H9 (cell line): ENCODE data around the gene LRCH1. TPM values are rescaled to one million over a fixed set of nuclear protein-coding genes. Genes with fewer than 3 reads are reported as not detected.

ENCODE experiments used
- DNase-seq: peaks from one replicate; pipeline ENCODE4 v3.0.0-alpha.2; 2017
- H2AFZ ChIP-seq: one replicate; pipeline ENCODE4 v1.6.1; 2013; ENCODE audit warnings: mild to moderate bottlenecking, low read length, control low read depth, moderate library complexity
- H2AK5ac ChIP-seq: 2 replicates; pipeline ENCODE4 v1.6.1; 2013; ENCODE audit warnings: low read length, control low read depth, mixed read lengths; ENCODE audit not compliant: insufficient read length
- H2BK120ac ChIP-seq: one replicate; pipeline ENCODE4 v1.6.1; 2013; ENCODE audit warnings: low read depth, mild to moderate bottlenecking, low read length, control low read depth, inconsistent platforms; ENCODE audit not compliant: poor library complexity, severe bottlenecking
- H2BK12ac ChIP-seq: 2 replicates; pipeline ENCODE4 v1.6.1; 2013; ENCODE audit warnings: low read length, control low read depth, mixed read lengths, low read depth; ENCODE audit not compliant: insufficient read length
- H2BK15ac ChIP-seq: 2 replicates; pipeline ENCODE4 v1.6.1; 2013; ENCODE audit warnings: low read depth, low read length, control low read depth
- H2BK20ac ChIP-seq: one replicate; pipeline ENCODE4 v1.6.1; 2013; ENCODE audit warnings: low read depth, mild to moderate bottlenecking, low read length, control low read depth, inconsistent platforms; ENCODE audit not compliant: poor library complexity, severe bottlenecking
- H2BK5ac ChIP-seq: 2 replicates; pipeline ENCODE4 v1.6.1; 2013; ENCODE audit warnings: low read length, control low read depth, mixed read lengths; ENCODE audit not compliant: insufficient read length
- H3K14ac ChIP-seq: 2 replicates; pipeline ENCODE4 v1.6.1; 2013; ENCODE audit warnings: low read length, control low read depth; ENCODE audit not compliant: insufficient read depth
- H3K18ac ChIP-seq: 2 replicates; pipeline ENCODE4 v1.6.1; 2013; ENCODE audit warnings: low read depth, mild to moderate bottlenecking, mixed read lengths, low read length, control low read depth; ENCODE audit not compliant: insufficient read length
- H3K23ac ChIP-seq: 2 replicates; pipeline ENCODE4 v1.6.1; 2013; ENCODE audit warnings: low read length, control low read depth, mixed read lengths, low read depth; ENCODE audit not compliant: insufficient read length
- H3K23me2 ChIP-seq: 2 replicates; pipeline ENCODE4 v1.6.1; 2013; ENCODE audit warnings: low read depth, mild to moderate bottlenecking, mixed read lengths, low read length, control low read depth; ENCODE audit not compliant: insufficient read length, poor library complexity, severe bottlenecking
- H3K27ac ChIP-seq: 2 replicates; pipeline ENCODE4 v1.5.1; 2013; ENCODE audit warnings: low read length, control low read depth, mixed read lengths, low read depth; ENCODE audit not compliant: insufficient read length
- H3K27me3 ChIP-seq: 2 replicates; pipeline ENCODE4 v1.6.1; 2013; ENCODE audit warnings: low read length, control low read depth, inconsistent platforms; ENCODE audit not compliant: insufficient read depth
- H3K4ac ChIP-seq: 2 replicates; pipeline ENCODE4 v1.6.1; 2013; ENCODE audit warnings: low read depth, mild to moderate bottlenecking, control low read depth, inconsistent platforms, low read length, moderate library complexity
- H3K4me1 ChIP-seq: 2 replicates; pipeline ENCODE4 v1.6.1; 2013; ENCODE audit warnings: low read length, control low read depth, inconsistent platforms; ENCODE audit not compliant: insufficient read depth
- H3K4me2 ChIP-seq: 2 replicates; pipeline ENCODE4 v1.6.1; 2013; ENCODE audit warnings: low read length, control low read depth, mixed read lengths; ENCODE audit not compliant: insufficient read length, insufficient read depth
- H3K56ac ChIP-seq: 2 replicates; pipeline ENCODE4 v1.6.1; 2013; ENCODE audit warnings: low read depth, mild to moderate bottlenecking, mixed read lengths, low read length, control low read depth; ENCODE audit not compliant: insufficient read length
- H3K79me1 ChIP-seq: 2 replicates; pipeline ENCODE4 v1.6.1; 2013; ENCODE audit warnings: low read depth, mild to moderate bottlenecking, moderate library complexity, low read length, control low read depth, inconsistent platforms; ENCODE audit not compliant: insufficient read depth, poor library complexity, severe bottlenecking
- H3K79me2 ChIP-seq: 2 replicates; pipeline ENCODE4 v1.6.1; 2013; ENCODE audit warnings: low read length, control low read depth, inconsistent platforms; ENCODE audit not compliant: insufficient read depth
- H3K9ac ChIP-seq: 2 replicates; pipeline ENCODE4 v1.6.1; 2013; ENCODE audit warnings: low read length, control low read depth, mixed read lengths; ENCODE audit not compliant: insufficient read length; ENCODE audit errors: extremely low read depth
- H3K9me3 ChIP-seq: one replicate; pipeline ENCODE4 v1.6.1; 2013; ENCODE audit warnings: low read depth, low read length, inconsistent platforms; ENCODE audit not compliant: control insufficient read depth
- H3T11ph ChIP-seq: one replicate; pipeline ENCODE4 v1.6.1; 2013; ENCODE audit warnings: mild to moderate bottlenecking, low read length, control low read depth, inconsistent platforms
- H4K20me1 ChIP-seq: one replicate; pipeline ENCODE4 v1.6.1; 2013; ENCODE audit not compliant: control insufficient read depth, insufficient read length, insufficient read depth
- H4K5ac ChIP-seq: 2 replicates; pipeline ENCODE4 v1.6.1; 2013; ENCODE audit warnings: low read depth, mild to moderate bottlenecking, mixed read lengths, low read length, control low read depth; ENCODE audit not compliant: insufficient read length
- H4K8ac ChIP-seq: replicated peaks from 2 replicates; pipeline ENCODE4 v1.6.1; 2013; ENCODE audit warnings: low read length, control low read depth, mixed read lengths, low read depth; ENCODE audit not compliant: insufficient read length
- H4K91ac ChIP-seq: 2 replicates; pipeline ENCODE4 v1.6.1; 2013; ENCODE audit warnings: low read depth, mild to moderate bottlenecking, moderate library complexity, mixed read lengths, low read length, control low read depth; ENCODE audit not compliant: insufficient read length
- H3K27ac Mint-ChIP-seq, 3 experiments: 2 replicates in 2 of 3; 3 replicates in 1 of 3; pipeline ENCODE4 v1.8.0; 2020 to 2021; ENCODE audit warnings: mixed read lengths in 3 of 3, mild to moderate bottlenecking in 1 of 3, moderate library complexity in 1 of 3
- H3K27me3 Mint-ChIP-seq: 2 replicates; pipeline ENCODE4 v1.8.0; 2021; ENCODE audit warnings: low read depth, mild to moderate bottlenecking, moderate library complexity, mixed read lengths
- H3K36me3 Mint-ChIP-seq, 3 experiments: 2 replicates in 2 of 3; 3 replicates in 1 of 3; pipeline ENCODE4 v1.8.0; 2020 to 2021; ENCODE audit warnings: low read depth in 3 of 3, mixed read lengths in 3 of 3; ENCODE audit not compliant: insufficient read depth in 1 of 3
- H3K4me1 Mint-ChIP-seq, 2 experiments: 2 replicates each; pipeline ENCODE4 v1.8.0; 2020; ENCODE audit warnings: mixed read lengths in 2 of 2
- H3K4me3 Mint-ChIP-seq, 2 experiments: 2 replicates in 1 of 2; 3 replicates in 1 of 2; pipeline ENCODE4 v1.8.0; 2020 to 2021; ENCODE audit warnings: mild to moderate bottlenecking in 2 of 2, mixed read lengths in 2 of 2, moderate library complexity in 1 of 2
- H3K9me3 Mint-ChIP-seq, 2 experiments: 2 replicates in 1 of 2; 3 replicates in 1 of 2; pipeline ENCODE4 v1.8.0; 2020; ENCODE audit warnings: mild to moderate bottlenecking in 2 of 2, mixed read lengths in 2 of 2, moderate library complexity in 1 of 2
- total RNA-seq: library from RNA; stranded (reverse); gene quantifications from 2 replicates; pipeline ENCODE4 v1.2.1, GENCODE V29; 2021
- TF ChIP-seq, protein P1 (sequence below): fragments of 200-600 bp; sonication (generic); conservative IDR thresholded peaks from 3 replicates; pipeline ENCODE4 v1.8.0; 2021; ENCODE audit warnings: antibody characterized with exemption, mild to moderate bottlenecking

Gene LRCH1
- total RNA-seq, 1 experiment from 2014 or later: 8.0 TPM

- H2BK15ac ChIP-seq: no peak overlapping the region
- no peak overlapping the region for H3K4ac ChIP-seq
- no peak overlapping the region for H4K5ac ChIP-seq
- H3K27ac ChIP-seq: no peak overlapping the region
- no peaks in the 10 kb centered on the region for H4K20me1 ChIP-seq
- H3K4me2 ChIP-seq: no peak overlapping the region
- no peaks in the 10 kb centered on the region for H3K9me3 ChIP-seq
- no peak overlapping the region for H4K8ac ChIP-seq
- Mint-ChIP-seq H3K4me3 (no peak overlapping the region), H3K36me3 (peaks cover 0 to 3% (median 0%) of the 10 kb centered on the region in 3 experiments; a peak in 3 of 7 replicates), H3K4me1 (peaks cover 6 to 15% of the 10 kb centered on the region in 2 experiments; a peak in 3 of 4 replicates), H3K9me3 (no peaks in the 10 kb centered on the region), H3K27me3 (no peaks in the 10 kb centered on the region), H3K27ac (no peak overlapping the region)
- H2BK5ac ChIP-seq: no peak overlapping the region
- no peaks in the 10 kb centered on the region for H3K23me2 ChIP-seq
- no peak overlapping the region for H3K14ac ChIP-seq
- H3T11ph ChIP-seq: no peak overlapping the region
- no peaks in the 10 kb centered on the region; the same call in 1 of the 2 replicates for H3K4me1 ChIP-seq
- H3K23ac ChIP-seq: no peak overlapping the region
- H2BK12ac ChIP-seq: no peak overlapping the region
- H2BK120ac ChIP-seq: no peak overlapping the region
- no peak overlapping the region for H3K18ac ChIP-seq
- H3K56ac ChIP-seq: no peak overlapping the region
- TF ChIP-seq, protein P1, sequence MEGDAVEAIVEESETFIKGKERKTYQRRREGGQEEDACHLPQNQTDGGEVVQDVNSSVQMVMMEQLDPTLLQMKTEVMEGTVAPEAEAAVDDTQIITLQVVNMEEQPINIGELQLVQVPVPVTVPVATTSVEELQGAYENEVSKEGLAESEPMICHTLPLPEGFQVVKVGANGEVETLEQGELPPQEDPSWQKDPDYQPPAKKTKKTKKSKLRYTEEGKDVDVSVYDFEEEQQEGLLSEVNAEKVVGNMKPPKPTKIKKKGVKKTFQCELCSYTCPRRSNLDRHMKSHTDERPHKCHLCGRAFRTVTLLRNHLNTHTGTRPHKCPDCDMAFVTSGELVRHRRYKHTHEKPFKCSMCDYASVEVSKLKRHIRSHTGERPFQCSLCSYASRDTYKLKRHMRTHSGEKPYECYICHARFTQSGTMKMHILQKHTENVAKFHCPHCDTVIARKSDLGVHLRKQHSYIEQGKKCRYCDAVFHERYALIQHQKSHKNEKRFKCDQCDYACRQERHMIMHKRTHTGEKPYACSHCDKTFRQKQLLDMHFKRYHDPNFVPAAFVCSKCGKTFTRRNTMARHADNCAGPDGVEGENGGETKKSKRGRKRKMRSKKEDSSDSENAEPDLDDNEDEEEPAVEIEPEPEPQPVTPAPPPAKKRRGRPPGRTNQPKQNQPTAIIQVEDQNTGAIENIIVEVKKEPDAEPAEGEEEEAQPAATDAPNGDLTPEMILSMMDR: no peak
- no peak for DNase-seq
- H3K9ac ChIP-seq: no peak overlapping the region
- no peaks in the 10 kb centered on the region for H3K79me1 ChIP-seq
- no peaks in the 10 kb centered on the region for H3K27me3 ChIP-seq
- no peaks in the 10 kb centered on the region for H3K79me2 ChIP-seq
- H4K91ac ChIP-seq: no peak overlapping the region
- no peak overlapping the region for H2BK20ac ChIP-seq
- H2AFZ ChIP-seq: no peak overlapping the region
- no peak overlapping the region for H2AK5ac ChIP-seq
Observed at GRCh38 chr13:46656786-46657185, 103.8 kb downstream of the LRCH1 start.
